NCI-H146 treated with DMSO at 0.1 percent for 48 hours (cell line): Measurements from ENCODE around the gene CLASP2.

Source experiments
- DNase-seq: peaks from one replicate; lab custom pipeline; 2025; ENCODE audit not compliant: unreplicated experiment; lab: John Stamatoyannopoulos, UW

The CLASP2 gene

DNA sequence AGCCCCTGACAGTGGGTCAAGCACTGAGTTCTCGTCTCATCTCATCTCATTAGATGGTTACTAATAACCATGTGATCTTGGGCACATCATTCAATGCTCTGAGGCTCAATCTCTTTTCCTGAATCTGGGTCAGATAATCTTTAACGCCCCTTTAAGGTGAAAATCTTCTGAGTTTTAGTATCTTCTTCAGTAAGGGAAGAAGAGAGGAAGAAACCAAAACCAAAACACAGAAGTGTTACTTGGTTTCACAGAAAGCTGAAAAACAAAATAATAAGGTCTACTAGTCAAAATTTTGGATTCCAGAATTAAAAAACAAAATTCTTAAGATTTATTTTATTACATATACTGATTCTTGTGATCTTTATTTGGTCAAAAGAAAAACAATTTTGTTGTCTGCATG is 78.2 kb downstream of the CLASP2 start:
- DNase-seq: no peak

DNA sequence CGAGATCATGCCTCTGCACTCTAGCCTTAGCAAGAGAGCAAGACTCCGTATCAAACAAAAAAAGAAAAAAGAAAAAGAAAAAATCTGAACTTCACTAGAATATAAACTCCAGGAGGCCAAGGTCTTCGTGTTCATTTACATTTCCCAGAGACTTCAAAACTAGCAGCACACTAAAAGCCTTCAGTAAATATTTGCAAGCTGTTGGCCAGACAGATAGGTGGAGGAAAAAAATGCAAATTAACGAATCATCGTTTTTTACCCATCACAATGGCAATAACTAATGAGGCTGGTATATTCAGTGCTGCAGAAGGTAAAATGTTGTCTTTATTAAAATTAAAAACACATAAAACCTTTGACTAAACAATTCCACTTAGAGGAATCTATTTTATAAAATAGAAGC is 80.6 kb downstream of the CLASP2 start:
- DNase-seq: no peak

DNA sequence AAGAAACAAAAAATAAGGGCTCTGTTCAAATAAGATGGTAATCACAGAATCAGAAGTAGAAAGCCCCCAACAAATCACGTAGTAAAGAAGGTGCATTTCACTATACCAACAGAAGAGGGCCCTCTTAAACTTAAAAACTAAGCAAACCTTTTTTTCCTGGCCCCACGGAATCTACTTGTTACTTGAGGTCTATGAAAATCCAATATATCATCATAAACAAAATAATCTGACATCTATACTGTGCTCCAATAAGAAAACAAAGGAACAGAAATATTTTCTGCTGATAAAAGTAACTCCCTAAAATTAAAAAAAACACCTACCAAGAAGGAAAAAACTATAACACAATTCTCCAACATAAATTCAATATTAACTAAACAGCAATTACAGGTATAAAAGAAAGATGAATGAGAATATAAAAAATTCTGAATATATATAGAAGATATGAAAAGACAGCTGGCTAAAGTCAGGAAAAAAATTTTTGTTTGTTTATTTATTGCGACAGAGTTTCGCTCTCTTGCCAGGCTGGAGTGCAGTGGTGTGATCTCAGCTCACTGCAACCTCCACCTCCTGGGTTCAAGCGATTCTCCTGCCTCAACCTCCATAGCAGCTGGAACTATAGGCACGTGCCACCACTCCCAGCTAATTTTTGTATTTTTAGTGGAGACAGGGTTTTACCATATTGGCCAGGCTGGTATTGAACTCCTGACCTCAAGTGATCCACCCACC is 81.8 kb downstream of the CLASP2 start:
- peak; percentile 2 for DNase-seq

- DNase-seq: no peak
Observed at GRCh38 chr3:33634262-33634661, 83.8 kb downstream of the CLASP2 start.

DNA sequence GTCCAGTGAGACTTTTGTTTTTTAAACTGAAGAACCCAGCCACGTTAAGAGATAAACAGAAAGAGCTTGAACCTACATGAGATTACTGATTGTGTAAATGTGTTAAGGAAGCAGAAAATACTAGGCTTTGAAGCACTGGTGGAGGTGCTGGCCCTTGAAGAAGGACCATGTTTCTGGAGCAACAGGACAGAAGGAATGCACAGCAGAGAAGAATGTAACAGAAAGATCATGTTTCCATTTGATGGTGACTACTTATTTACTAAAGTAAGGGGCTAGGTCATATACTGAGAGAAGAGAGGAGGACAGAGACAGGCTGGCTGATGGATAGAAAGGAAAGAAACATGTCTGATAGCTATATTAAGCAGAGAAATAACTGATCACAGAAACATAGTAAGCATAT is 88.8 kb downstream of the CLASP2 start:
- no peak for DNase-seq

DNA sequence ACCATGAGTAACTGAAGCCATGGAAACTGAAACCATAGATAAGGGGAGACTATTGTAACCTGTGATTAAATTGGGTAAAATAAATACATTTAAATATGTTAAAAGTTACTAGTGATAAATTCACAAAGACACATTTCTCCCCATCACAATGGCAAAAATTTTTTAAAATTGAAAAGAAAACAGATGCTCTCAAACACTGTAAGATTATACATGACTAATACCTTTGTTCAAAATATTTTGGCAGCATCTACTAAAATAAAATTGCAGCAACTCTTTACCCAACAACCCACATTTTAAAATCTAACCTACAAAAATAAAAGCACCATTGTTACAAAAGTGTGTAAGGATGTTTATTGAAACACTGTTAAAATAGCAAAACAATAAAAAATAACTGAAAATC is 93.3 kb downstream of the CLASP2 start:
- DNase-seq: no peak

DNA sequence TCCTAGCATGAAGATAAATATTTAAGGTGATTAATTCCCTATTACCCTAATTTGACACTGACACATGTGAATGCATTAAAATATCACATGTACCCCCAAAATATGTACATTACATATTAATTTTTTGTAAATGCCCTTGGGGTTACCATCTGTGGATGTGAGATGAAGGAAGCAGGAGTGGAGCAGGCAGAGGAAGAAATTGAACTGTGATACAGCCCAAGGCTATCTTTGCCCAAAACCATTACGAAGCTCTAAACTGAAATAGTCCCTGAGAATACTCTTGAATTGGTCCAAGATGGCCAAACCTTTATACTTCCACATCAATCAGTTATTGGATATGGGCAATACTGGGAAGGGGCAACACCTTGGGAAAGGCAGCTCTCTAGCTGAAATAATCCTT is 105.0 kb downstream of the CLASP2 start:
- no peak for DNase-seq

DNA sequence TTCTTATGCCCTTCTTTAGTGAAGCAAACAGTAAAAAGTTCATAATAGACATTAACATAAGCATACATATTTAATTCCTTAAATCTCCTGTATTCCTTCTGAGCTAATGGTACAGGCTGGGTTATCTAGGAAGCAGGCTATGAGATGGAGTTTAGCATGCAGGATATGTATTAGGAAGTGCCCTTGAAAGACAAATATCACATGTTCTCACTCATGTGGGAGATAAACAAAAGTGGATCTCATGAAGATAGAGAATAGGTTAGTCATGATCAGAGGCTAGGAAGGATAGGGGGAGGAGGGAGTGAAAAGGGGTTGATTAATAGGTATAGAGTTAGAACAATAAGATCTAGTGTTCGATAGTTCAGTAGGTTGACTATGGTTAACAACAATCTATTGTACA is 105.4 kb downstream of the CLASP2 start:
- DNase-seq: no peak

DNA sequence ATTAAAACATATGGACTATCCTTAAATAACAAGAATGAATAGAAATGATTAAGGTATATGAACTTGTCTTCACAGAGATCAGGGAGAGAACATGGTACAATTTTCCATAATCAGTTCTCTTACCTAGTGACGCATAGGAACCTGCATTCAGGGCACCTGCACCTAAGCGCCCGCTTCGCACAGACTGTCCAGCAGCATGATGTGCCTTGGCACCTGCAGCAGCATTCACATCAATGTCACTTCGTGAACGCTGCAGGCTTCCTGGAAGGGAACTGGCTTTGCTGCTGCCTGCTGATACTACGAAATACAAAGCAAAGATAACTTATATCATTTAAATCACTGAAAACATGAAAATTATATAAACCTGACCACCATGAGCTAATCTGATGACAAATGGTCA is 115.2 kb downstream of the CLASP2 start:
- DNase-seq: no peak

- no peak for DNase-seq
Observed at GRCh38 chr3:33597257-33597689, 120.8 kb downstream of the CLASP2 start.

- DNase-seq: no peak
Observed at GRCh38 chr3:33592999-33593398, 125.1 kb downstream of the CLASP2 start.

- no peak for DNase-seq
Observed at GRCh38 chr3:33590541-33590940, 127.5 kb downstream of the CLASP2 start.

DNA sequence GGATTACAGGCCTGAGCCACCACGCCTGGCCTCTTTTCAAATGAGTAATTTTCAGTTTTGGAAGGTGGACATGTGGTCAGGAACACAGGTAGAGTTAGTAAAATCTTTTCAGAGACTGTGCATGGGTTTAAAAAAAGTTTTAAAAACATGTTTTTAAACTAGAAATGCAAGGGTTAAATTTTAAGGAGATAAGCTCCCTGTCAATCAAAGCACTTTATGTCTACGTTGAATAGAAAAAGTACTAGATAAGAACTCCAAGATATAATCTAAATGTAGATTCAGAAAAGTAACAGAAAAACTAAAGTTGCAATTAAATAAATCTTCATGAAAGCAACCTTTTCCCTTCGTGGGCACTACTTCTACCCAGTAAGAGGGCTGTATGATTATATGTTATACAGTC is 131.7 kb downstream of the CLASP2 start:
- no peak for DNase-seq

- DNase-seq: no peak
Observed at GRCh38 chr3:33582234-33582633, 135.8 kb downstream of the CLASP2 start.

GRCh38 chr3:33581666-33582065 is 136.4 kb downstream of the CLASP2 start:
- DNase-seq: no peak

DNA sequence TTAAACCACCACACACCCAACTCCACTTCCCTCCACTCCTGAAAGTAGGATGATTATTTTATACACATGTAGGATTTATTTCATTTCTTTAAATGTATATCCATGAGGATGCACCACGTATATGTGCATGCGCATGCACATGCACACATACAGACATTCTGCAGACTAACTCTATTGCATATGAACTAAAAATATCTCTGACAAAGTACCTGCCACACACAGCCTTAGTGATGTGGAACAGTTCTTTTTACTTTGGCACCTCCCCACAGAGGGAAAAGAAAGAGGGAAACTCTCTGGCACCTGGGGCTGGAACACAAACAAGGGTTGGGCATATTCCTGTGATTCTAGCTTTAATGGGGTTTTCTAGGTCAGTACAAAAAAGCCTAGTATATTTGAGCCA is 138.2 kb downstream of the CLASP2 start:
- DNase-seq: no peak

DNA sequence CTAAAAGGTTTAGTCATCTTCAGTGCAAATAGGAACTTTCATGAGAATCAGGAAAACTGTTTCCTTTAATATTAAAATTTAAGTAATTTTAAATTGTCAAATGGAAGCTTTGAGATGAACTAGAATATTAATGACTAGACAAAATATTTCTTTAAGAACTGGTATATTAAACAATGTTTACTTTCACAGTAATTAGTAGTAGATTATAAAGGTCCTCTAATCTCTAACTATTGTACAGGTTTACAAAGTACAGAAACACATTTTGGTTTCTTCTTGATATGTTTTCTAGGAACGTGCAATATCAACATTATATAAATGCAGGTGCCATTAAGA is 138.9 kb downstream of the CLASP2 start:
- DNase-seq: no peak

- no peak for DNase-seq
Observed at GRCh38 chr3:33578325-33579177, 139.5 kb downstream of the CLASP2 start.

DNA sequence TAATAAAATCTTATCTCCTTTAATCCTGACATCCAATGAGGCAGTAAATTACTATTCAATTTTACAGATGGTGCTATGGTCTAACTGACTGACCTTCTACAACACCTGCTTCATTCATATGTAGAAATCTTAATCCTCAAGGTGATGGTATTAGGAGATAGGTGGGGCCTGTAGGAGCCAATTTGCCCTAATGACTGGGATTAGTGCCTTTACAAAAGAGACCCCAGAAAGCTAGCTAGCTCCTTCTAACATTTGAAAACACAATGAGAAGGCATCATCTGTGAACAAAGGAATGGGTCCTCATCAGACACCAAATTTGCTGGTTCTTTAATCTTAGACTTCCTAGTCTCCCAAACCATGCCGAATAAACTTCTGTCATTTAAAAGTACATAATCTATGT is 140.5 kb downstream of the CLASP2 start:
- no peak for DNase-seq

DNA sequence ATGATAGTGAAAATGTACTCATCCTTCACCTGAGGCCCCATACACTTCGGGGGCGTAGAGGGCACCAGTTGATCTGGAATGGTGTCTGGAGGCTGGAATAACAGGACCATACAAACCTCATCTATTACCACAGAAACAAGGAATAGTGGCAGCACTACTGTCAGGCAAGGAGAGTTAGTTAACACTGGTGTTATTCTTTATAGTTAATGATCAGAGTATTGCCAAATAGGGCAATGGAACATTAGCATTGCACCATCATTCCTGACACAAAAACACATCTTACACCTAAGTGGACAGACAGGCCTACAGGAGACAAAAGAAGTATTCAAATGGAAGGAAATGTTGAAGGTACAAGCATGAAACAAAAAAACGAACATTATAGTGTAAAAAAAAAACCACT is 140.9 kb downstream of the CLASP2 start:
- DNase-seq: no peak

DNA sequence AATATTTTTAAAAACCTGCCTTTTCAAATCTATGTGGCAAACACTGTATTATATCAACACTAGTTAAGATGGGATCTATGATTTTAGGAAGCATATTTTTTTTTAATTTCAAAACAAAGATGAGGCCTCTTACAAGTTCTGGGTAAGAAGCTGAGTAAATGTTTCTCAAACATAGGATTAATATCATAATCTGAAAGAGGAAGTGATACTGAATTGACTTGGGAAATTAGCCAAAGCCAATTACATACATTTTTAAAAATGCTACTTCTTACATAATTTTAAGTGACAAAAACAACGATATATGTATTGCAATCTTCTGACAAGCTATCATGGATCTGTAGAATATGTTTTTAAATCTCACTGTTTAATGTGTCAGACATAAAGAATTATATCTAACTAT is 142.7 kb downstream of the CLASP2 start:
- DNase-seq: no peak

- DNase-seq: no peak
Observed at GRCh38 chr3:33557829-33558228, 160.2 kb downstream of the CLASP2 start.

DNA sequence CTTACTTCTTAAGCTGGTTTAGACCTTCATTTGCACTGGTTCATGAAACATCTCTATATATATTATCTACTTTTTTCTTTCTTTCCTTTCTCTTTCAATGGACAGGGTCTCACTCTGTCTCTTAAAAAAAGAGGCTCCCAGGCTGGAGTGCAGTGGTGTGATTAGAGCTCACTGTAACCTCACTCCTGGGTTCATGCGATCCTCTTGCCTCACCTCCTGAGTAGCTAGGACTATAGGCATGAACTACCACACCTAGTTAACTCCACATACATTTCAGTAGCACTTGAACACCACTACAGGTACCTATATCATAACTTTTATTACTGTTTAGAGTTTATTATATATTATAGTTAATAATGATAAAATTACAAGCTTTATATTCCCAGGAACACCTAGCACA is 160.8 kb downstream of the CLASP2 start:
- no peak for DNase-seq
